ENCODE measurements around the gene ANKS1A.

Gene ANKS1A

GRCh38 chr6:35082733-35083403, 193.8 kb downstream of the ANKS1A start:
- Histone ChIP-seq H3K4me1 (ENCODE audit: low read depth, poor library complexity, severe bottlenecking) (no peaks in the 10 kb centered on the region), H3K4me2 (no peak overlapping the region), H3K9ac (no peak overlapping the region), H3K36me3 (ENCODE audit: insufficient read depth) (no peaks in the 10 kb centered on the region), H3K4me3 (IDR thresholded peaks at IDR 0.05; ENCODE audit: insufficient read depth, low read depth, low read length) (no peak overlapping the region), H4K20me1 (ENCODE audit: insufficient read depth) (no peaks in the 10 kb centered on the region), H3K27ac (no peak overlapping the region), H3K27me3 (ENCODE audit: insufficient read depth, low read depth) (no peaks in the 10 kb centered on the region), H2AFZ (ENCODE audit: low read depth) (no peak overlapping the region), H3K79me2 (ENCODE audit: insufficient read depth, low read depth) (no peaks in the 10 kb centered on the region)
- TF ChIP-seq CTCF (conservative IDR thresholded peaks at IDR 0.05; ENCODE audit: low read depth, low read length): no peak

GRCh38 chr6:35083507-35083906, 194.5 kb downstream of the ANKS1A start:
- Histone ChIP-seq H3K4me2 (no peak overlapping the region), H2AFZ (ENCODE audit: low read depth) (no peak overlapping the region), H3K36me3 (ENCODE audit: insufficient read depth) (no peaks in the 10 kb centered on the region), H3K4me1 (ENCODE audit: low read depth, poor library complexity, severe bottlenecking) (peaks cover under 1% of the 10 kb centered on the region), H3K79me2 (ENCODE audit: insufficient read depth, low read depth) (no peaks in the 10 kb centered on the region), H4K20me1 (ENCODE audit: insufficient read depth) (no peaks in the 10 kb centered on the region), H3K4me3 (IDR thresholded peaks at IDR 0.05; ENCODE audit: insufficient read depth, low read depth, low read length) (no peak overlapping the region), H3K27me3 (ENCODE audit: insufficient read depth, low read depth) (no peaks in the 10 kb centered on the region), H3K9ac (no peak overlapping the region), H3K27ac (no peak overlapping the region)
- no peak for TF ChIP-seq CTCF (conservative IDR thresholded peaks at IDR 0.05; ENCODE audit: low read depth, low read length)

- no peaks in the 10 kb centered on the region for H3K79me2 ChIP-seq (ENCODE audit: insufficient read depth, low read depth)
- no peak for TF ChIP-seq CTCF (conservative IDR thresholded peaks at IDR 0.05; ENCODE audit: low read depth, low read length)
Observed at GRCh38 chr6:35084041-35084491, 195.0 kb downstream of the ANKS1A start.

GRCh38 chr6:35084511-35085203, 195.6 kb downstream of the ANKS1A start:
- no peak overlapping the region for H3K4me3 ChIP-seq (IDR thresholded peaks at IDR 0.05; ENCODE audit: insufficient read depth, low read depth, low read length)
- H3K4me1 ChIP-seq (ENCODE audit: low read depth, poor library complexity, severe bottlenecking): peaks cover 12% of the 10 kb centered on the region
- no peaks in the 10 kb centered on the region for H3K36me3 ChIP-seq (ENCODE audit: insufficient read depth)
- H3K27me3 ChIP-seq (ENCODE audit: insufficient read depth, low read depth): no peaks in the 10 kb centered on the region
- H3K4me2 ChIP-seq: no peak overlapping the region
- H4K20me1 ChIP-seq (ENCODE audit: insufficient read depth): no peaks in the 10 kb centered on the region
- H3K79me2 ChIP-seq (ENCODE audit: insufficient read depth, low read depth): no peaks in the 10 kb centered on the region
- no peak for TF ChIP-seq CTCF (conservative IDR thresholded peaks at IDR 0.05; ENCODE audit: low read depth, low read length)
- H2AFZ ChIP-seq (ENCODE audit: low read depth): no peak overlapping the region
- no peak overlapping the region for H3K27ac ChIP-seq
- H3K9ac ChIP-seq: no peak overlapping the region

More at GRCh38 chr6:35084041-35084491, 195.0 kb downstream of the ANKS1A start:
- Histone ChIP-seq H3K36me3 (ENCODE audit: insufficient read depth) (no peaks in the 10 kb centered on the region), H3K4me2 (no peak overlapping the region), H3K27ac (no peak overlapping the region), H3K4me3 (IDR thresholded peaks at IDR 0.05; ENCODE audit: insufficient read depth, low read depth, low read length) (no peak overlapping the region), H4K20me1 (ENCODE audit: insufficient read depth) (no peaks in the 10 kb centered on the region), H2AFZ (ENCODE audit: low read depth) (no peak overlapping the region), H3K27me3 (ENCODE audit: insufficient read depth, low read depth) (no peaks in the 10 kb centered on the region), H3K9ac (no peak overlapping the region), H3K4me1 (ENCODE audit: low read depth, poor library complexity, severe bottlenecking) (peaks cover 6% of the 10 kb centered on the region)

Data from KMS-11 (cell line).